ENCODE measurements around the gene CD247.

The CD247 gene

DNA sequence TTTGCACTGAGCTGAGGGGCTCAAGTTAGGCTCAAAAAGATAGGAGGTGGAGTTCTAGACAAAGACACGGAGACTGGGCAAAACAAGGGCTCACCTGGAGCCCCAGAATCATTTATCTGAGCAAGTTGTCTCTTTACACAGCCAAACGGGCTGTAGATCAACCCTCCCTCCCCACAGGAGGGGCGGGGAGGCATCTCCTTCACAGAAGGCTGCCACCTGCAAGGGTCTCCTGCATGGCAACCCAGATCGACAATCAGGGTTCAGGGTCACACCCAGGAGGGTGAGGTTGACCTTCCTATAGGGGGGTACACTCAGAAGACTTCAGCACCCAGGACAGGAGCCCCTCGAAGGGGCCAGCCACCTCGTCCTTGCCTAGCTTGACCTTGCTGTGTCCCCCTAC is 84.0 kb downstream of the CD247 start:
- DNase-seq = no peak

DNA sequence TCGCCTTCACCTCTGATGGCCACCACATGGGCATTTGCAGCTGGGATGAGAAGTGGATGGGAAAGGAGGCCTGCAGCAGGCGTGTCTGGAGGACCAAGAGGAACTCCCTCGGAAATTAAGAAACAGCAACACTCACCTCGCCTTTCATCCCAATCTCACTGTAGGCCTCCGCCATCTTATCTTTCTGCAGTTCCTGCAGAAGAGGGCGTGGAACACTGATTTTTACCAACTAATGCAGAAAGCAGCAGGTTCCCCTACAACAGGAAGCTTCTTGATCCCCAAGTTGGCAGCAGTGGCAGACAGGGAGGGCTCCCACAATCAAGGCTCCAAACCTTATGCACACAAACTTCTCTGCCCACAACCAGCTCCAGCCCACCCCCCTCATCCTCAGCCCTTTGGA is 84.4 kb downstream of the CD247 start:
- DNase-seq = no peak

DNA sequence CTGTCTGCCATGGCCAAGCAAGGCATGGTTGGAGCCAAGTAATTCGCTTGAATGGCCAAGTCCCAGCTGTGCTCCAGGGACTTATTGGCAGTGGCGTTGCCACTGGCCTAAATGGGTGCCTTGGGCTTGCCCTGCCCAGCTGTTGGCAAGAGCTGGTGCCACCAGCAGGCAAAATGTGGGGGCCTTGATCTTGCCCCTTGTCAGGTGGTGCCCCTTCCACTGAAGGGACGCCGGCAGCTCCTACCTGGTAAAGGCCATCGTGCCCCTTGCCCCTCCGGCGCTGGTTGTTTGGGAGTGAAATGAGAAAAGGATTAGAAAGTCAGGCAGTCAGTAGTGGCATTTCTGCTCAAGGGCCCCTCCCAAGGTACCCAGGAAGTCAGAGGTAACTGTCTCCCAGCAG is 85.5 kb downstream of the CD247 start:
- DNase-seq = no peak

DNA sequence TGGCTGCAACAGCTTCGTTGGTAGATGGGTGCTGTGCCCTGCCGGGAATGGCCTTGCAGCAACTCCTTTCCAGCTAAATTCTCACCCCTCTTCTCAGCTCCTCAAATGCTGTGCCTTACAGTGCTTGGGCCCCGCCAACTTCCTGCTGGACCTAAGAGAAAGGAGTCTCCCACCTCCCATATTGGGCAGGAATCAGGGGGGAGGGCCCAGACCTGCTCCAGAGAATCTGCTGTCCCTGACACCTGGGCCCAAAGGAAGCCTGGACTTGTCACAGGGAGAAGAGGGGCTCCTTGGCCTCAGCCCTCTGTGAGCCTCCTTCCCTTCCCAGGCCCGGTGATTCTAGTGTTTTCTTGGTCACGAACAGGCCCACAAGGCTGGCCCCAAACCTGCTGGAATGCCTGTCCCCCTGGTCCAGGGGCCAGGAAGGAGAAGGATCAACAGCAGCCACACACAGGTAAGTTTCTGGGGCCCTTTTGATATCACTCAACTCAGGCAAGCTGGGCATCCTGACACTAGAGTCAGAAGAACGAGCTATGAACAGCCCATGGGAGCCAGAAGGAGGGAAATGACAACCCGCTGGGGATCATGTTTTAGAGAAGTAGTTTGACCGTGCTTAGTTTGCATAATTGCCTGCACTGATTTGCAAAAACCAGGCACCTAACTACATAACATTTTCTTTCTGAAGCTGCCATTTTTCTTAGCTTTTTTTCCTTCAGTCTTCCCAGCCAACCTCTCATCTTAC is 86.2 kb downstream of the CD247 start:
- DNase-seq = no peak

DNA sequence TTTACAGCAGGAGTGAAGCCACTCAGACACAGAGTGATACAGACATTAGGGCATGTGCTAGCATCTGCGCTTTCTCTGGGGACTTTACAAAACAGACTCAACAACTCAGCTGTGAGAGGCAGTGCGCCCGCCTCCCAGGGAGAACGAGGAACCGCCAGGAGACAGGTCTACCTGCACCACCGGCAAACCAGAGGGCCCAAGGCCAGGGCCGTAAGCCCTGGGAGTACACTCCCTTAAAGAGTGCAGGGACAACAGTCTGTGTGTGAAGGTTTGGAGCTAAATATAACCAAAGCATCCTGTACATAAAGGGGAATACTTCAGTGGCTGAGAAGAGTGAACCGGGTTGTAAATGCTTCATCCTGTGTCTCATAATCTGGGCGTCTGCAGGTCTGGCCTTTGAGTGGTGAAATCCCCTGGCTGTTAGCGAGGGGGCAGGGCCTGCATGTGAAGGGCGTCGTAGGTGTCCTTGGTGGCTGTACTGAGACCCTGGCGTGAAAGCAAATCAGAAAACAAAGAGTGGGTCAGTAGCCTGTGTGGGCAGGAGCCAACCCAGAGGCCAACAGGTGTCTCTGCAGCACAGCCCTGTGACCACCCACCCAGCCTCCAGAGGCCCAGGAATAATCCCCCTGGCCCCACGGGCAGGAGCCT is 86.9 kb downstream of the CD247 start:
- no peak for DNase-seq

DNA sequence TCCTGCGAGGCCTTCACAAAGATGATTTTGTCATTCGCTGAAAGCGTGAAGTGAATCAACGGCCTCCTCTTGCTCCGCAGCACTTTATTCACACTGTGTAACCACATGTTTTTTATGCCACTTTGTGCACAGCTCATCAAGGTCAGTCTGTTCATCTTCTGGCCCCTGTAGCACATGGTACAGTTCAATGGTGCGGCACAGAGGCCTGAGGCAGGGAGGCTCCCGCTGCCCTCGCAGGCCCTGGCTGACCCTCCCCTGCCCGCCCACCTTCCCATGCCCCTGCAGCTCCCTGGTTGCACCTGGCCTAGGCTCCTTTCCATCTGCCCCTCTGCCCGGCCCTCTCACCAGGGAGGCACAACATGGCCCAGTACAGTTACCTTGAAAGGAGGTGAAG is 87.5 kb downstream of the CD247 start:
- no peak for DNase-seq

DNA sequence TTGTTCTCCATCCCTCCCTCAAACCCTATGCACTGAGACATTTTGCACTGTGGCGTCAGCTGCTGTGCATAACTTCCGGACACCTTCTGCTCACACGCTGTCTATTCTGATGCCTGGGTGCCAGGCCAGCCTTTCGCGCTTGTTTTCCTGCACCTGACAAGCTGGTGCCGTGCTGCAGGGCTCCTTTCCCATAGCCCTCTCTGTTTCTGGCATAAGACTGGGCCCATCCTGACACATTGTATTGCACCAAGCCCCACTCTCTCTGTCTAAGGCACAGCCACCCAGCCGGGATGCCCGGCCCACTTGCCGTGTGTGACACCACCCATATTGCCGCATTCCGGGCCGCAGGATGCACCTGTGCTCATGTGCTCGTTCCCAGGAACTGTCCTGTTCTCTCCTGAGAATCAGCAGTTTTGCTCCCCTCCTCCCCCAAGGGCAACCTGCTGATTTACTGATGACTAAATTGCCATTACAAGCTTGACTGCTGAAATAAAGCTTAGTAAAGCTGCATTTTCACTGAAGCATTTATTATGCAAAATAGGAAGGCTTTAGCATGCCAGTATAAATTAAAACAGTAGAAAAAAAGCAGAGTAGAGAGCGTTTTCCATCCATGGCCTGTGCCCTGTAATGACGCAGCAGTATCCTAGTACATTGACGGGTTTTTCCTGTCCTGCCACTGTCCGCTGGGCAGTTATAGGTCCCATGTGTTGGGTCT is 88.0 kb downstream of the CD247 start:
- DNase-seq = no peak

DNA sequence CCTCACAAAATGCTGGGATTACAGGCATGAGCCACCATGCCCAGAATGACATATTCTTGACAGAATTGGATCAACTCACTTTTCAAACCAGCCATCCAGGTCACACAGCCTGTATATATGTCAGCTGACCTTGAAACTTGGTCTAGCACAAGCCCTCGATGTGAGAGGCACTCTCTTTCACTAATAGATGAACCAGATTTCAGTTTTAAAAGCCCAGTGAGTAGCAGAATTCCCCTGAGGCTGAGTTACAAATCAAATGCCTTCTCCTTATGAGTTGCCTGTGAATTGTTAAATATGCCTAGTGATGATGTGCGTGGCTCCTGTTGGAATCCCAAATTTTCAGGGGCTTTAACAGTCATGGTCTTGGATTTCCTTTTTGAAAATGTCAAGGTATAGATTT is 88.7 kb downstream of the CD247 start:
- DNase-seq = no peak

DNA sequence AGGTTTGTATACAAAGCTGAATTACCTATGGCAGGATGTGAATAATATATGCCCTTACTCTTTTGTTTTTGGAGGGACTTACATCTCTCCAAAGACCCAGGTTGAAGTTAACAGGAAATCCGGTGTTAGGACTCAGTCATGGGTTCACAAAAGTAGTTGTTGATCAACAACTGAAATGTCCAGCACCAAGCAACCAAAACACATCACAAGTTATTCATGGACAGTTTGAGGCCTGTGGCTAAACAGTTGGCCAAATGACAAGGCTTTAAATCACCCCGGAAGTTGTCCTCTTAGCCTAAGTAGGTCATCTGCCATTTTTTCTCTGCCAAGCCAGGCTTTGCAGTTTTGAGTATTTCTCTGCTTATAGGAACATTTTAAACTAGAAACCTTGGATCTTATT is 89.9 kb downstream of the CD247 start:
- DNase-seq = peak; percentile 27

DNA sequence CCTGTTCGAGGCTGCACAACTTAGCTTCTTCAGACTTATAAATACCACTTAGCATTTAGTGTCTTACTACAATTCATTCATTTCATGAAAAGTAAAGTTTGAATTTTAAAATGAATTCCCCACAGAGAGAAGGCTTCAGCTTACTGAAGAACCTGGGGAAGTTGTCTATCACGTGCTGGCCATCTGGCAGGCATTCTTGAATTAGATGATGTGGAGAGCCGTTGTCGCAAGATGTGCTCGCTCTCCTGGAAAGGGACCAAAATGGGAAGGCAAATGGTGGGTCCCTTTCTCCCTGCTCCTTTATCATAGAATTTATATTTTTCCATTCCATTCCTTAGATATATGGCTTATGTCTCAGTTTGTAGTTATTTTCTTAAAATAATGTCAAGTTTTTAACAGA is 90.5 kb downstream of the CD247 start:
- no peak for DNase-seq

DNA sequence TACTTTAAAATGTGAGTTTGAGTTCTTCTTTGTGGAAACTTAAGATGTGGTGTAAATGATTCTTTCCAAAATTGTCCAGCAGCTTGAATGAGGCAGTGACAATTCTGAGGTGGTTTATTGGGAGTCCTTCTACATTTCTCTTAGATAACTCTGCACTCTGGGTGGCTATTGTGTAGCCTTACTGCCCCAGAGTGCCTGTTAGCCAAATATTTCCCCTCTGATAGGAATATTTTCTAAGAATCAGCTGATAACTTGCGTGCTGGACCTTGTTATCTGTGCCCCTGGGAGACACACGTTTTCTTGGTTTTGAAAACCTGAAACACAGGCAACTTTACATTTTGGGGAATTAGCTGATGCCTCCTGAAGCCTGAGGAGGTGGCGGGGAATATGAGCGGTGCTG is 91.6 kb downstream of the CD247 start:
- DNase-seq = no peak

DNA sequence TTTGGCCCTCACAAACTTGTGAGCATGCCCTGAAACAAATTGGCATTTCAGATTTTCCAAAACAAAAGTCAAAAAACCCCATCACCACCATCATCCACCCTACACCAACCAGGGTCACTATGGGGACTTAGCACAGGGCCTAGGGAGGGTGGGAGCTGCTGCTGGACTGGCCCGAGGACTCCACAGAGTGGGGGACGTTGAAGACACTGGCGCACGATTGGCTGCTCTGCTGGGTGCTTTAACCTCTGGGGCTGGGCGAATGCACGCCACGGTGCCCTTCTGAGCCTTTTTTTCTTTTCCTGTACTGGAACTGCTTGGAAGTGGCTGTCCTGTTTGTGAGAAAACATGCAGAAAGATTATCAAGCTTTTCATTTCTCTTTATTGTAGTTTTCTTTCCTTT is 92.8 kb downstream of the CD247 start:
- no peak for DNase-seq

DNA sequence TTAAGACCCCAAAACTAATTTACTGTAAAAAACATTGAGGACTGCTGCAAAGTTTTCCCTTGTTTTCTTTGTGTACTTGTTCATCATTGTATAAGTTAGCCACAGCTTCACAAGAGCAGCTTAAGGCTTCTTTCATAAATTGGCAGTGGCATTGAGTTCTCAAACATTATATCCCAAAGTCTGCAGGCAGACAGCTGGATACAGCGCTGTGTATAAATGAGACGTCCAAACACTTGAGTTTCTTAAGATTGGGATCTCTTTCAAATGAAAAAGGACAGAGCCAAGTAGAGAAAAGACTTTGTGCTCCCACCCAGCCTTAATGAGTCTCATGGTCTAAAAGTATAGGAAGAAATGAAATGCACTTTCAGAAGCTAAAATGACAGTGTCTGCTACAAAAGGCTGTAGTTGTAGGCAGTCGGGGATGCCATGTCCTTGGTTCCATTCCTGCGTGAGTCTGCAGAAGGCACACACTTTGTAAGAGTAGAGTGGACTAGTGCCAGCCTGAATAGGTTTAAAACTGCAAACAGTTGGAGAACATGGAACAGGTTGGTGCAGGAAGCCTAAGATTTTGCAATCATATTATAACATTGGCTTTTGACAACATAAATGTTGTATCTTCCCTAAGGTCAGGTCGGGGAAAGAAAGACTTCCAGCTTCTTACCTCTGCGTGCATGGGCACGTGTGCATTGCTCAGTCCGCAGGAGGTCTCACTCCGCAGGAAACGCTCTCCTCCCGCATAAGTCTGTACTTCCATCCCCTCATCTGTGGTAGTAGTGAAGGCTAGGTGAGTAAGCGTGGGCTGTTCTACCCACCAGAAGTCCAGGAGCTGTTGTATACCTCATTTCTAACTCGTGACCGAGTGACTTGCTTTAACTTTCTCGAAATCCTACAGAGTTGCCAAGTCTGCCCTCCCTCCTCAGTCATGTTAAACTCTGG is 94.4 kb downstream of the CD247 start:
- no peak for DNase-seq

DNA sequence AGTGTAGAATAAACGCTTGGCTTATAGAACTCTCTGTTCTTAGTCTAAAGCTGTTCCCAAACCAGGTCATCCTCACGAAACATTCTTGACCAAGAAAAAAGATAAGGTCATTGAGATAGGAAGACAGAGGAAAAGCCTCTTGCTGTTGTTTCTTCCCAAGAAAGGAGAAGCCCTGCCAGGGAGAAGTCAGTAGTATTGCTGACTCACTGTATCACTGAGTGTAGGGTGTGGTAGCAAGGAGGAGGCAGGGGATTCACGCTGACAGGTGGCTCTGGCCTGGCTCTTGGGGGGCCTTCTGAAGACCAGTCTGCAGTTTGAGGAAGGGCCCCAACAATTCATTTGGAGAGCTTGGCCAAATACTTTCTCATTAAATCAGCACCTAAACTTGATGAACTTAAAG is 97.8 kb downstream of the CD247 start:
- DNase-seq = no peak

DNA sequence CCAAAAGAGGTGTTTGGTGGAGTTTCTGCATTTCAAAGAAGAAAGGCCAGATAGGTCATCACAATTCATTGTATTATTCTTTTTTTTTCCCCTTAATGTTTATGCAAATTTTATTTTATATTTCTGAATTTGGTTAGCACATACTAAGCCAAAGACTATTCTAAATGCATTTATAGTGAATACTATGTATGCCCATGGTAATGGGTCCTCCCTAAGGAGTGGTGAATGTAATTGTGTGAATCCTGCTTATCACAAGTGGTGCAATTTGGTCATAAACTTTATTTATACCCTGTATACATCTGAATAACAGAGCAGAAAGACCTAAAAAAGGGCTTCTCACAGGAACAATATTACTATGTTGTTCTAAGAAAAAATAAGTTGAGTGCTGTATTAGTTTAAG is 99.1 kb downstream of the CD247 start:
- DNase-seq = no peak

DNA sequence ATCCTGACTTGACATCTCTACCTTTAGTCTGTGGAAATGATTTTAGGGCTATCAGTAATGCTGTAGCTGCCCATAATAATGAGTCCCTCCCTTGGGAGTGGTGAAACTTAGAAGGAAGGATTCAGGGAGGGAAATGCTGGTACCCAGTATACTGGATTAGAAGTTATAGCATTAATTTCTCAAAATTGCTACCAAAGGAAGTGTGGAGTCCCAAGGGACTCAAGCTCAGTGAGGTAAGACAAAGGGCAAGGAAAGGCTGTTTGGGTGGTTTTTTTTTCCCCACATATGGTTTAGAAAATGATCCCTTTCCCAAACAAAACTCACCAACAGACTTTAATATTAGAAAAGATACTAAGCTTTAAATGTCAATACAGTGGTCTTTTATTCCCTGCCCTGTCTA is 99.9 kb downstream of the CD247 start:
- DNase-seq = no peak

DNA sequence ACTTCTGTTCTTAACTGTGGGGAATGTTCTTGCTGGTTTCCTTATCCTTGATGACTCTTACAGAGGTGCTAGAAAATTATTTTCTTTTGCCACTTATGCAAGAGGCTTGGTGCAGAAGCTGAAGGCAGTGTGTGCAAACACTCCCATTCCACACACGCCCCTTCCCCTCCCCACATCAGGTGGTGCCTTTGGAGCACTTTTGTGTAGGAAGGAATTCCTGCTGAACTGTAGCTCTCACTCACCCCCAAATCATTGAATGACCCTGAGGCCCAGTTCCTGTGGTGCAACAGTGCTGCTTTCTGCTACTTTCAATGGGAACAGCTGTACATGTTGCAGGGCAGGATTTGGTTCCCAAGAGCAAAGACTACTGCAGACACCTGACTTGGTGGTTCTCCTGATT is 101.8 kb downstream of the CD247 start:
- DNase-seq = no peak

DNA sequence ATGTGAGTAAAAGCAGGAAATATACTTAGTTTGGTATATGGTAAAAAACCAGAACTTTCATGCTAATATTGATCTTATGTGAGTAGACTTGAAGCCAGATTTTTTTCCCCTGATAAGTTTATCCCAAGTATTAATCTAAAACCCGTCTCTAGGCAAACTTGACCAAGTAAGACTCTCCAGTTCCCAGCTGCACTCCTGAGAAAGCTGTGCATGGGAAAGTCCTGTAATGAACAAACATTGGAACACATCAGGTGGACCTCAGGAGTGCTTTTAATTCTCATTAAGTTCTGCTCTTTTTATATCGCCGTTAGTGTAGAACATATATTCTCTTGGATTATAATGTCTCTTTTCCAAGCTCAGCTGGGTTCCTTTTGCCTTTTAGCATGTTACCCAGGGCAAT is 105.0 kb downstream of the CD247 start:
- no peak for DNase-seq

DNA sequence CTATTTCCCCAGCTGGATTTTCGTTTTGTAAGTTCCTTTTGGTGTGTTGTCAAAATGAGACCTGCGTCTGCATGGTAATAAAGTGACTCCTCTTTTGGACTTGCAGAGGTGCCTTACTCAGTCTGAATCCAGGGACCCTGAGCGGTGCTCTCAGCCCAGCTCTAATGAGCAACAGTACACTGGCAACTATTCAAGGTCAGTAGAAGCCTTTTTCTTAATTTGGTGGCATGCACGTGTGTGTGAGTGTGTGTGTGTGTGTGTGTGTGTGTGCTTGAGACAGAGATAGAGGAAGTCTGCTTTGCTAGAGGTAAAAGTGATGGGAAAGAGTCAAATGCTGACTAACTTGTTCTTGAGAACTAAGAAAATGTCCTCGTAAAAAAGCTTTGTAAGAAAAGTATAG is 105.4 kb downstream of the CD247 start:
- DNase-seq = peak; percentile 41

DNA sequence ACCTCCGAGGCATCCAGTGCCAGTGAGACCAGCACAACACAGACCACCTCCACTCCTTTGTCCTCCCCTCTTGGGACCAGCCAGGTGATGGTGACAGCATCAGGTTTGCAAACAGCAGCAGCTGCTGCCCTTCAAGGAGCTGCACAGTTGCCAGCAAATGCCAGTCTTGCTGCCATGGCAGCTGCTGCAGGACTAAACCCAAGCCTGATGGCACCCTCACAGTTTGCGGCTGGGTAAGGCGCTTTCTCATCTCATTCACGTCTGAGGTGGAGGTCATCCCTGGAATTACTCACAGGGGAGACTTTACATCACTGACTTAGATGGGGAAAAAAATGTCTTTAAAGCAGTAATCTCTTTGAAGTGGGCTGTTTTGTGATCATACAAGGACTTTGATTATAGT is 106.3 kb downstream of the CD247 start:
- DNase-seq = peak; percentile 61

DNA sequence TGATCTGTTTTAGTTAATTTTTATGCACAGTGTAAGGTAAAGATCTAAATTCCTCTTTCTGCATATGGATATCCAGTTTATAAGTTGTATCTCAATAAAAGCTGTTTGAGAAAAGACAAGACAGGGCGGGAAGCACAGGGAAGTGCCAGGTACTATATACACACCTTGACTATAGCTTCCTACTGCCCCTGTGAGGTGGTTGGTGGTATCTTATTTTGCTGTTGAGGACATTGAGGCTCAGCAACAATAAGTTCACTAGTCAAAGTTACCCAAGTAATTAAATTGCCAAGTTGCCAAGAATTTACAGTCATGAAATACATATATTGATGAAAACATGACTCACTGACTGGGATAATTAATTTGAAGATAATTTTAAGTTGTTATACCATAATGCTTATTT is 109.1 kb downstream of the CD247 start:
- peak; percentile 17 for DNase-seq

DNA sequence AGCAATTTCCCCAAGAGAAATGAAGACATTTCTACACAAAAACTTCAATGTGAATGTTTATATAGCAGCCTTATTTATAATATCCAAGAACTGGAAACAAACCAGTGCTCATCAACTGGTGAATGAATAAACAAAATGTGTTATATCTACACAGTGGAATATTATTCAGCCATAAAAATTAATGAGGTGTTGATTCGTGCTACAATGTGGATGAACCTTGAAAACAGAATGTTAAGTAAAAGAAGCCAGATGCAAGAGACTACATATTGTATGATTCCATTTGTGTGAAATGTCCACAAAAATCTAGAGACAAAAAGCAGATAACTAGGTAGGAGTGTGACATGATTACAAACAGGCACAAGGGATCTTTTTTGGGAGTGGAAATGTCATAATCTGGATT is 110.0 kb downstream of the CD247 start:
- no peak for DNase-seq

DNA sequence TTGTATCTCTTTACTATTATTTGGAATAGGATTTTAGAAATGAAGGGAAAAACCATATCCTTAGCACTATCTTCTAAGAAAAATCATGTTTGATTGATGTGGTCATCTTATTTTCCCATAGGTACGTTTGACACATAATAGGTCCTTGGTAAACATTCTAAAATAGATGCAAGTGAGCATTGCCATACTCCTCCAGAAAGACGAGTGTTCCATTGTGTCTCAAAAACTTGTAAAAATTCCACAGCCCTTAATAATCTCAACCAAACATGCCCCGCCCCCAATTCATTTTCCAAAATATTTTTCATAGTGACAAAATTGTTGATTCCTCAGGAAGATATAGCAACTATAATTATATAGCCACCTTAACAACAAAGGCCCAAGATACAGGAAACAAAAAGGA is 113.4 kb downstream of the CD247 start:
- DNase-seq = no peak

Data from activated CD4-positive, alpha-beta T cell treated with anti-CD3 and anti-CD28 coated beads, Interleukin-10, Interleukin-2, amounts not matched to agents 100 ng/mL and 50 ng/mL, durations not matched to agents 16 hours and 8 hours (primary cell).